Progenitor cell of endocrine pancreas (in vitro differentiated cells): ENCODE measurements around the gene COL11A2. TPM values are rescaled to one million over a fixed set of nuclear protein-coding genes. Genes with fewer than 3 reads are reported as not detected.
A peak's percentile ranks its signal among the peaks of the same experiment; 100 is the strongest.

ENCODE experiments used
- DNase-seq: peaks from one replicate; pipeline ENCODE4 v3.0.0; 2021; ENCODE audit warnings: low spot score; ENCODE audit not compliant: unreplicated experiment
- H3K27ac Mint-ChIP-seq: 2 replicates; pipeline ENCODE4 v1.8.0; 2021; ENCODE audit warnings: mild to moderate bottlenecking, moderate library complexity, mixed read lengths
- H3K27me3 Mint-ChIP-seq: 2 replicates; pipeline ENCODE4 v1.8.0; 2021; ENCODE audit warnings: mixed read lengths
- H3K36me3 Mint-ChIP-seq: 2 replicates; pipeline ENCODE4 v1.8.0; 2022; ENCODE audit warnings: mixed read lengths; ENCODE audit not compliant: insufficient read depth
- H3K4me1 Mint-ChIP-seq: 2 replicates; pipeline ENCODE4 v1.8.0; 2021; ENCODE audit warnings: low read depth, mixed read lengths
- H3K4me3 Mint-ChIP-seq: 2 replicates; pipeline ENCODE4 v1.8.0; 2021; ENCODE audit warnings: low read depth, mild to moderate bottlenecking, moderate library complexity, mixed read lengths
- H3K9me3 Mint-ChIP-seq: 2 replicates; pipeline ENCODE4 v1.8.0; 2021; ENCODE audit warnings: low read depth, mixed read lengths
- total RNA-seq: library from RNA; stranded (reverse); gene quantifications from 2 replicates; pipeline ENCODE4 v1.2.1, GENCODE V29; 2021
- TF ChIP-seq, protein P1 (sequence below): fragments of 200-600 bp; sonication (generic); IDR thresholded peaks from one replicate; pipeline ENCODE4 v1.5.0; 2021; ENCODE audit warnings: antibody characterized with exemption, mild to moderate bottlenecking; ENCODE audit not compliant: unreplicated experiment

The COL11A2 gene
- total RNA-seq, 1 donor from 2014 or later: 4.3 TPM

DNA sequence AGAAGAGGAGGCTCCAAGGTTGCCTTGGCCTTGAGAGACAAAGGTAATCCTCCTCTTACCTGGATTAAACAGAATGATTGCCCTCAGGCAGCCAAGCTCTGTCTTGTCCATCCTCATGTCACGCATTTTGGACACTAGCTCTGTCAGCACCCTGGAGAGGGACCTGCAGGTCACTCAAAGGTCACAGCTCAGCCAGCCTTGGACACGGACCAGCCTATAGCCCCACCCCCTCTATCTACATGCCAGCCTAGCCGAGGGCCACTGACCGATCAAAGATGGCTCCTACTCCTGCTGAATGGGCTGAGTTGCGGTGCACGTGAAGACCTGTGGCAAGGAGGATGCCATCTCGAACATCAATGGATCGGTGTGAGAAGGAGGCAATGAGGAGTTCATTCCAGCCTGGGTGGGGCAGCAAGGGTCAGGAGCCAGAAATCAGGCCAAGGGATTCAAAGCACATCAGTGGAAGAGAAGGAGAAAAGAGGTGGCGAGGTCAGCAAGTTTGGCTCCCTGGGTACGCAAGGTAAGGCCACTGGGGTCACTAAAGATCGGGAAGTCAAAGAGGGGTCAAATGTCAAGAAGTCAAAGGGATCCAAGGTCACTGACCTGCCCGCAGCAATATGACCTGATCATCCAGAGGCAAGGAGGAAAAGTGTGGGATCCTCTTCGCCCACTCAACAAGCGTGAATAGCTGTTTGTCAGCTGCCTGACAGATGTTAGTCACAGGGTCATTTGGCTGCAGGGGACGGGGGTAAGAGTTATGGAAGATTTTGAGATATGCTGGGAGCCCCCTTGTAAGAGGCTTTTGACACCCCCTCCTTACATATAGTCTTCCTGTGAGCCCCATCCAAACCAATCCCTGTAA is 3.3 kb upstream of the COL11A2 start:
- peaks cover 21% of the 10 kb centered on the region for H3K27me3 Mint-ChIP-seq
- TF ChIP-seq, protein P1, sequence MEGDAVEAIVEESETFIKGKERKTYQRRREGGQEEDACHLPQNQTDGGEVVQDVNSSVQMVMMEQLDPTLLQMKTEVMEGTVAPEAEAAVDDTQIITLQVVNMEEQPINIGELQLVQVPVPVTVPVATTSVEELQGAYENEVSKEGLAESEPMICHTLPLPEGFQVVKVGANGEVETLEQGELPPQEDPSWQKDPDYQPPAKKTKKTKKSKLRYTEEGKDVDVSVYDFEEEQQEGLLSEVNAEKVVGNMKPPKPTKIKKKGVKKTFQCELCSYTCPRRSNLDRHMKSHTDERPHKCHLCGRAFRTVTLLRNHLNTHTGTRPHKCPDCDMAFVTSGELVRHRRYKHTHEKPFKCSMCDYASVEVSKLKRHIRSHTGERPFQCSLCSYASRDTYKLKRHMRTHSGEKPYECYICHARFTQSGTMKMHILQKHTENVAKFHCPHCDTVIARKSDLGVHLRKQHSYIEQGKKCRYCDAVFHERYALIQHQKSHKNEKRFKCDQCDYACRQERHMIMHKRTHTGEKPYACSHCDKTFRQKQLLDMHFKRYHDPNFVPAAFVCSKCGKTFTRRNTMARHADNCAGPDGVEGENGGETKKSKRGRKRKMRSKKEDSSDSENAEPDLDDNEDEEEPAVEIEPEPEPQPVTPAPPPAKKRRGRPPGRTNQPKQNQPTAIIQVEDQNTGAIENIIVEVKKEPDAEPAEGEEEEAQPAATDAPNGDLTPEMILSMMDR: no peak
- H3K36me3 Mint-ChIP-seq: peaks cover 18% of the 10 kb centered on the region
- peaks cover 28% of the 10 kb centered on the region for H3K4me1 Mint-ChIP-seq
- no peak overlapping the region for H3K4me3 Mint-ChIP-seq
- DNase-seq: no peak
- H3K27ac Mint-ChIP-seq: no peak overlapping the region
- H3K9me3 Mint-ChIP-seq: no peaks in the 10 kb centered on the region

DNA sequence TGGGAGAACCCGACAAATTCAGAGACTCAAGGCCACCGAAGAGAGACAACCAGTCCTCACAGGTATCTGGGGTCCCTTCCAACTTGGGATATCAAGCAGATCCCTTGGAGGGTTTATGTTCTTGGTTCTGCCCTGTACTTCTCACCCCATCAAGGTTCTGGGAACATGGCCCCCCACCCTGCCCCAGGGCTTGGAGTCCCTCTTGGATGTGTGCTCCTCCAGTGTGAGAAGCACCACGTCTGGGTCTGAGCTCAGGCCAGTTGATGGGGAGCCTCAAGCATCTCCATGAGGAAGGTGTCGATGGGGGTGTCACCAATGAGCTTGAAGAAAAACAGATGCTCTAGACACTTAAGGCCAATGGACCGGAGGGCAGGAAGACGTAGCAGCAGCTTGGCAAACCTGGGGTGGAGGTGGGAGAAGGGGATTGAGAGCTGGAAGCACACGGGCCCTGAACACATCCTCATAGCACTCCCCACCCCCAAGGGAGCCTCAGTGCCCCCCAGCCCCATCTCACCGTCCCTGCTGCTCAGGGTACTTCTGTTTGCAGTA is 2.2 kb upstream of the COL11A2 start:
- H3K9me3 Mint-ChIP-seq: no peaks in the 10 kb centered on the region
- TF ChIP-seq, protein P1: no peak
- peaks cover 18% of the 10 kb centered on the region for H3K36me3 Mint-ChIP-seq
- no peak overlapping the region for H3K4me3 Mint-ChIP-seq
- H3K4me1 Mint-ChIP-seq: peaks cover 28% of the 10 kb centered on the region
- no peak overlapping the region for H3K27ac Mint-ChIP-seq
- peaks cover 29% of the 10 kb centered on the region for H3K27me3 Mint-ChIP-seq
- no peak for DNase-seq

DNA sequence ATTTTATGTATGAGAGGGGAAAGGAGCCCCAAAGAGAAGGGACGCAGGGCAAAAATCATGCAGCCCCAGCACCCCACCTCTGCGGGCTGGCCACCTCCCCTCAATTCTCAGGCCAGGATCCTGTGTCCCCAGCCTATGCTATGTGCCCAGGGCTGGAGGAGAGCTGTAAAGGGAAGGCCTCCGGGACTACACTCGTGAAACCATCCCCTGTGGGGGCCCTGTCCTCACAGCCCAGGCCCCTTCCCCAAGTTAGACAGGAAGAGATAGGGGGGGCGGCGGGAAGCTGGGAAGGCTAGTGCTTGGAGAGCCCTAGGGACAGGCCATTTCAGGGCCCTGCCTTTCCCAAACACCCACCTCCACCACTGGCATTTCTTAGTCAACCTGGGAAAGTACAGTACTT is 1.4 kb upstream of the COL11A2 start:
- DNase-seq: no peak
- Mint-ChIP-seq H3K4me1 (peaks cover 21% of the 10 kb centered on the region), H3K4me3 (peak overlapping the region; percentile 46), H3K36me3 (peaks cover 18% of the 10 kb centered on the region), H3K27me3 (peaks cover 30% of the 10 kb centered on the region), H3K9me3 (no peaks in the 10 kb centered on the region), H3K27ac (no peak overlapping the region)
- TF ChIP-seq, protein P1: no peak

DNA sequence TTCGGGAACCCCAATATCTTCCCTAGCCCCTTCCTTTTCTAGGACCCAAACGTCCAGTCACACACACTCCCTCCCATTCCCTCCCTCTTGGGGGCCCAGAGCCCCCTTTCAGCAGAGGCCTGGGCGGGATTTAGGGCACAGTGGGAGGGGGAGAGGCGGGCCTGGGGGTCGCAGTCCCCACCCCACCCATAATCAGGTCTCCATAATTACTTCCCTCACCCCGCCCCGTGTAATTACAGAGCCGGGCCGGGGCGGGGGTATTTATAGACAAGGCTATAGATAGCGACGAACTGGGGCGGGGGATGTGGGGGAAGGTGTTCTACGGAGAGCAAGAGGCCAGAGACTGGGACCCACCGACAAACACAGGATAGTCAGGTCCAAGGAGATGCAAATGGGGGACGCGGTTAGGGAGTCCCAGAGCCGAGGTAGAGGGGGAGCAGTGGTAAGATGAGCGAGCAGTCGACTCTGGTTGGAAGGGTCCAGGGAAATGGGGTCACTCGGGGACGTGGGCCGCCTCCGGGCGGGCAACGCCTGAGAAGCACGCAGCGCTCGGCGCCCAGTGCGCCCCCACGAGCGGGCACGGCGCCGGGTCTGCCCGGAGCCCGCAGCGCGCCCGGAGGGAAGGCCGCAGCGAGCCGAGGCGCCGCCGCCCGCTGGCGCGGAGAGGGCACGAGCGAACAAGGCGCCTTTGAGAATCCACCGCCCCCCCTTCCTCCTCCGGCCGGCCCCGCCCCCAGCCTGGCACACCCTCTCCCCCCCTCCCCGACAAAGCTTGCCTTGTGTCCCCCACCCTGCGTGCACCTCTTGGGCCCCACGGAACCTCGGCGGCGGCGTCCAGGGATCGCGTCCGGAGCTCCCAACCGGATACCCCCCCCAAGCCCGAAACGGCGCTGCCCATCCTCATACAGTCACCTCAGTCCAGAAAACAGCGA is 670 bp upstream of the COL11A2 start:
- H3K27ac Mint-ChIP-seq: no peak overlapping the region
- DNase-seq: no peak
- peak overlapping the region; percentile 70 for H3K4me3 Mint-ChIP-seq
- peaks cover 15% of the 10 kb centered on the region for H3K4me1 Mint-ChIP-seq
- peaks cover 35% of the 10 kb centered on the region for H3K27me3 Mint-ChIP-seq
- no peaks in the 10 kb centered on the region for H3K9me3 Mint-ChIP-seq
- H3K36me3 Mint-ChIP-seq: peaks cover 18% of the 10 kb centered on the region
- TF ChIP-seq, protein P1: no peak
